ENCODE results near the gene NGEF.
"Not testable (repeated sequence)": the region's sequence is repeated elsewhere in the genome, so short reads cannot be mapped to it uniquely, and the experiment has no call there.

Gene NGEF

DNA sequence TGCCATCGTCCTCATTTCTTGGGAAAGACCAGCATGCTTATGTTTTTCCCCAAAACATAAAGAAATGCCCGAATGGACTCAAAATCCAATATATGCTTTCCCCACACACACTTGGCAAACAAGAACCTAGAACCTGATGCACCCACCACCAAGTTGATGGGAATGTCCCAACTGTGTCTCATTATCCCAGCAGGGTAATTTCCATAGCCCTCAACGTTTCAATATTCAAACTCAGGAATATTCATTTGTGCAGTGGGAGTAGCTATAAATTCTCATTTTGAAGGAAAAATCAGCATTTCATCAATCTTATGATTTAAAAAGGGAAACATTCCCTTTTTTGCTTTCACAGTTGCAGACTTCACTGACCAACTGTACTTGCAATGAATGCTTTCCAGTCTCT is 92.3 kb downstream of the NGEF start:
- TF ChIP-seq, protein P1, sequence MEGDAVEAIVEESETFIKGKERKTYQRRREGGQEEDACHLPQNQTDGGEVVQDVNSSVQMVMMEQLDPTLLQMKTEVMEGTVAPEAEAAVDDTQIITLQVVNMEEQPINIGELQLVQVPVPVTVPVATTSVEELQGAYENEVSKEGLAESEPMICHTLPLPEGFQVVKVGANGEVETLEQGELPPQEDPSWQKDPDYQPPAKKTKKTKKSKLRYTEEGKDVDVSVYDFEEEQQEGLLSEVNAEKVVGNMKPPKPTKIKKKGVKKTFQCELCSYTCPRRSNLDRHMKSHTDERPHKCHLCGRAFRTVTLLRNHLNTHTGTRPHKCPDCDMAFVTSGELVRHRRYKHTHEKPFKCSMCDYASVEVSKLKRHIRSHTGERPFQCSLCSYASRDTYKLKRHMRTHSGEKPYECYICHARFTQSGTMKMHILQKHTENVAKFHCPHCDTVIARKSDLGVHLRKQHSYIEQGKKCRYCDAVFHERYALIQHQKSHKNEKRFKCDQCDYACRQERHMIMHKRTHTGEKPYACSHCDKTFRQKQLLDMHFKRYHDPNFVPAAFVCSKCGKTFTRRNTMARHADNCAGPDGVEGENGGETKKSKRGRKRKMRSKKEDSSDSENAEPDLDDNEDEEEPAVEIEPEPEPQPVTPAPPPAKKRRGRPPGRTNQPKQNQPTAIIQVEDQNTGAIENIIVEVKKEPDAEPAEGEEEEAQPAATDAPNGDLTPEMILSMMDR (conservative IDR thresholded peaks at IDR 0.05; ENCODE audit: low read depth, low read length): no peak
- no peak overlapping the region for H3K4me3 ChIP-seq (ENCODE audit: low read length)
- no peak for DNase-seq (ENCODE audit: low read depth)

DNA sequence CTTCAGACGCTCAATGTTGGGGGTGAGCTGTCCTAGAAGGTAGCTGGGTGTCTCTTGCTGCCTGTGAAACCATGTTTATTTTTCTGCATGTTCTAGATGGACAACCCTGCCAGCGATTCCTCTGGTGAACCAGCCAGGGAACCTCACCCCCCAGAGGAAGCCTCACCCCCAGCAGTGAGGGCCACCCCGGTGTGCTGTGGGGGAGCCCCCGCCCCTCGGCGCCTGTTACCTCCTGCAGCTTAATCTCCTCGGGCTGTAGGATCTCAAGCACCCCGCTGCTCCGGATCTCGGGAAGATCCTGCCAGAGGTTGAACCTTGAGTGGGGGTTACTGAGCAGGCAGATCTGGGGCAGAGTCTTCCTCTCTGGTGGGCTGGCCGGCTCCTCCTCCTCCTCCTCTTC is 93.0 kb downstream of the NGEF start:
- no peak for DNase-seq (ENCODE audit: low read depth)
- TF ChIP-seq, protein P1 (conservative IDR thresholded peaks at IDR 0.05; ENCODE audit: low read depth, low read length): no peak
- no peak overlapping the region for H3K4me3 ChIP-seq (ENCODE audit: low read length)

GRCh38 chr2:232919141-232919540 is 93.9 kb downstream of the NGEF start:
- DNase-seq (ENCODE audit: low read depth): no peak
- TF ChIP-seq, protein P1 (conservative IDR thresholded peaks at IDR 0.05; ENCODE audit: low read depth, low read length): no peak
- no peak overlapping the region for H3K4me3 ChIP-seq (ENCODE audit: low read length)

DNA sequence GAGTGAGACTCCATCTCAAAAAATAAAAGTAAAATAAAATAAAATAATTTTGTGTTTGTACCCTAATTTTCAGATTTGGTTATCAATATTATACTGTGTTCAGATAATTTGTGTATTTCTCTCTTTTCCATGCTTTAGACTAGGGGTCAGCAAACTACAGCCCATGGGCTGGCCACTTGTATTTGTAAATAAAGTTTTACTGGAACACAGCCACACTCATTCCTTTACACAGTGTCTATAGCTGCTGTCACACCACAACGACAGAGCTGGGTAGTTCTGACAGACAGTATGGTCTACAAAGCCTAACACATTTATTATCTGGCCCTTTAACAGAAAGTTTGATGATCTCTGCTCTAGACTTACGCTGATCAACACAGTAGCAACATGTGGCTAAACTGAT is 99.2 kb downstream of the NGEF start:
- TF ChIP-seq, protein P1 (conservative IDR thresholded peaks at IDR 0.05; ENCODE audit: low read depth, low read length): no peak
- no peak overlapping the region for H3K4me3 ChIP-seq (ENCODE audit: low read length)
- no peak for DNase-seq (ENCODE audit: low read depth)

DNA sequence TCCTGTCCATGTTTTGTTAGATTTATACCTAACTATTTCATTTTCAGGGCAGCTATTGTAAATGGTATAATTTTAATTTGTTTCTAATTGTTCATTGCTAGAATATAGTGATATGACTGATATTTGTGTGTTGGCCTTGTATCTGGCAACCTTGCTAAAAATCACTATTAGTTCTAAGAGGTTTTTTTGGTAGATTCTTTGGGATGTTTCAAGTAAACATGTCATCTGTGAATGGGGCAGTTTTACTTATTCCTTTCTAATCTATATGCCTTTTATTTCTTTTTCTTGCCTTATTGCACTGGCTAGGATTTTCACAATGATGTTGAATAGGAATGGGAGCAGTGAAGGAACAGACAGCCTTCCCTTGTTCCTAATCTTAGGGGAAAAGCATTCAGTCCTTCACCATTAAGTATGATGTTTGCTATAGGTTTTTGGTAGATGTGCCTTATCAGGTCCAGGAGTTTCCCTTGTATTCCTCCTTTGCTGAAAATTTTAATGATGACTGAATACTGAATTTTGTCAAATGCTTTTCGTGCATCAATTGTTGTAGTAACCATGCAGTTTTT is 101.3 kb downstream of the NGEF start:
- no peak overlapping the region for H3K4me3 ChIP-seq (ENCODE audit: low read length)
- no peak for DNase-seq (ENCODE audit: low read depth)
- TF ChIP-seq, protein P1 (conservative IDR thresholded peaks at IDR 0.05; ENCODE audit: low read depth, low read length): no peak

DNA sequence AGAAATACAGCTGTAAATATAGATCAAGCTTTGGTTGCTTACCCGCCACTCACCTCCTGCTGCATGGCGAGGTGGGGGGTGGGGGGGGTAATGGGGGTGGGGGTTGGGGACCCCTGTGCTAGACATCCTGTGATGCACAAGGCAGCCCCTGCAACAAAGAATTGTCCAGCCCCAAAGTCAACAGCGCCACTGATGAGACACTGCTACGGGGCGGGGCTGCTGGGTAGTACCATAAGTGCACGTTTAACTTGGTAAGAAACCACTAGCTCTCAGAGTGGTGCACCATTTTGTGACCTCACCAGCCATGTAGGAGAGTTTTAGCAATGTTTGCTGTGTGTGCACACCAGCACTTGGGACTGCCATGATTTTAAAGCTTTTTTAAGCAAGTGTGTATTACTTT is 102.7 kb downstream of the NGEF start:
- TF ChIP-seq, protein P1 (conservative IDR thresholded peaks at IDR 0.05; ENCODE audit: low read depth, low read length): no peak
- DNase-seq (ENCODE audit: low read depth): no peak
- no peak overlapping the region for H3K4me3 ChIP-seq (ENCODE audit: low read length)

DNA sequence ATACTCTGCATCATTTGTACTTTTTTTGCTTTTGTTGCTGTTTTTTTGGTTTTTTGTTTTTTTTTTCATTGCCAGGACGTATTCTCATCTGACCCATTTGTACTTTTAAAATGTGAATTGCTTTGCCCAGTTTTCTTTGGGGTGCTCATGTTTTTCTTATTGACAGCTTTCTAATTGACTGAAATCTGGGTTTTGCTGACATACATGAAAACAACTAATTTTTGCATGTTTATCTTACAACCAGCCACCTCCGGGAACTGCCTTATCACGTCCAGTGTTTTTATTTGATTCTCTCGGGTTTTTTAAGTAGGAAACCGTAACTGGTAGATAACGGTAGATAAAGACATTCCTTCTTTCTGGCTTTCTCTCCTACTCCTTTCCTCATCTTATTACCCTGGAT is 104.4 kb downstream of the NGEF start:
- TF ChIP-seq, protein P1 (conservative IDR thresholded peaks at IDR 0.05; ENCODE audit: low read depth, low read length): no peak
- DNase-seq (ENCODE audit: low read depth): no peak
- H3K4me3 ChIP-seq (ENCODE audit: low read length): no peak overlapping the region

GRCh38 chr2:232907718-232908085 is 105.4 kb downstream of the NGEF start:
- DNase-seq (ENCODE audit: low read depth); H3K4me3 ChIP-seq (ENCODE audit: low read length): not testable (repeated sequence)

- H3K4me3 ChIP-seq (ENCODE audit: low read length); DNase-seq (ENCODE audit: low read depth): not testable (repeated sequence)
Observed at GRCh38 chr2:232906867-232907717, 106.0 kb downstream of the NGEF start.
